Panc1 (cell line): ENCODE results near the gene FHIT. TPM values are rescaled to one million over a fixed set of nuclear protein-coding genes. Genes with fewer than 3 reads are reported as not detected.

Experiments used
- ATAC-seq: fragments of 200-7000 bp; cut with Tn5 transposase; 2 replicates; pipeline ENCODE4 v1.9.1; 2020; ENCODE audit warnings: mild to moderate bottlenecking, moderate library complexity
- BruUV-seq: library from RNA; stranded (reverse); fragments of 400-500 nt; replicated peaks from 2 replicates; lab custom pipeline; 2021; lab: Mats Ljungman, UMichigan
- CTCF ChIA-PET: fragments of 300-600 bp; sonication (Branson Sonifier 250); formaldehyde crosslinking; loops from one replicate; lab custom pipeline; 2022; ENCODE audit warnings: antibody characterized with exemption; lab: Charles Lee
- POLR2A ChIA-PET: fragments of 300-600 bp; sonication (Branson Sonifier 250); formaldehyde crosslinking; loops from one replicate; lab custom pipeline; 2022; ENCODE audit warnings: antibody characterized with exemption; lab: Charles Lee
- DNase-seq: peaks from one replicate; pipeline ENCODE4 v3.0.0-alpha.2; 2010; ENCODE audit warnings: low read depth, low spot score
- H3K27ac ChIP-seq: 2 replicates; pipeline ENCODE4 v1.5.1; 2011; ENCODE audit warnings: mild to moderate bottlenecking, low read length, inconsistent platforms
- H3K27me3 ChIP-seq: fragments of 200-500 bp; sonication (Bioruptor generic); 2 replicates; pipeline ENCODE4 v1.6.0; 2014; ENCODE audit warnings: low read length, inconsistent platforms; ENCODE audit not compliant: control insufficient read depth, insufficient read depth
- H3K36me3 ChIP-seq: fragments of 200-500 bp; sonication (Bioruptor generic); 2 replicates; pipeline ENCODE4 v1.5.1; 2014; ENCODE audit warnings: inconsistent platforms, mild to moderate bottlenecking, low read length, moderate library complexity; ENCODE audit not compliant: control insufficient read depth, insufficient read depth
- H3K4me1 ChIP-seq: 2 replicates; pipeline ENCODE4 v1.5.1; 2011; ENCODE audit warnings: inconsistent platforms, mild to moderate bottlenecking, low read length, moderate library complexity; ENCODE audit not compliant: control insufficient read depth, insufficient read depth
- H3K4me3 ChIP-seq, 2 experiments: 2 replicates each; pipeline ENCODE4 v1.5.1; 2011 to 2012; ENCODE audit warnings: low read depth in 2 of 2, low read length in 2 of 2, mild to moderate bottlenecking in 2 of 2, inconsistent platforms in 1 of 2, moderate library complexity in 1 of 2
- H3K9me3 ChIP-seq: fragments of 200-500 bp; sonication (Bioruptor generic); 2 replicates; pipeline ENCODE4 v1.5.1; 2014; ENCODE audit warnings: low read depth, mild to moderate bottlenecking, inconsistent platforms, low read length, moderate library complexity; ENCODE audit not compliant: control insufficient read depth, insufficient read depth
- CTCF ChIP-seq: fragments of 450-650 bp; IDR thresholded peaks from 2 replicates; pipeline ENCODE4 v1.5.1; 2017; ENCODE audit warnings: mild to moderate bottlenecking
- POLR2AphosphoS5 ChIP-seq: IDR thresholded peaks from 2 replicates; pipeline ENCODE4 v1.6.1; 2012; ENCODE audit warnings: mild to moderate bottlenecking, low read depth, low read length, moderate library complexity
- REST ChIP-seq, 2 experiments: IDR thresholded peaks; 2 replicates each; pipeline ENCODE4 v1.6.1; 2011 to 2012; ENCODE audit warnings: low read depth in 2 of 2, control low read depth in 1 of 2, low read length in 1 of 2, mild to moderate bottlenecking in 1 of 2, moderate library complexity in 1 of 2; ENCODE audit not compliant: insufficient read depth in 1 of 2
- SIN3A ChIP-seq: IDR thresholded peaks from 2 replicates; pipeline ENCODE4 v1.6.1; 2012; ENCODE audit warnings: low read depth, mild to moderate bottlenecking, low read length, moderate library complexity, borderline replicate concordance; ENCODE audit not compliant: insufficient read depth
- TCF7L2 ChIP-seq: IDR thresholded peaks from 2 replicates; pipeline ENCODE4 v1.6.1; 2011; ENCODE audit warnings: mild to moderate bottlenecking, low read depth, low read length, inconsistent platforms
- in situ Hi-C: cut with HindIII; loops from 2 replicates; pipeline ENCODE4 v1.10.0; 2016; ENCODE audit warnings: low sequenced_read_pairs, low pct_unique_long_range_greater_than_20kb
- intact Hi-C: fragments of 100-400 bp; cut with micrococcal nuclease; formaldehyde crosslinking; loops from one replicate; pipeline ENCODE4 v1.10.0; 2022; ENCODE audit not compliant: unreplicated experiment
- total RNA-seq: library from RNA; stranded (reverse); gene quantifications from one replicate; pipeline ENCODE4 v1.2.1, GENCODE V29; 2021; ENCODE audit not compliant: unreplicated experiment

Gene FHIT
- total RNA-seq, 1 experiment from 2014 or later: 2.2 TPM

- DNase-seq (no peak), ATAC-seq (no peak)
- ChIA-PET POLR2A (no interaction called here), CTCF (no interaction called here)
- no peak overlapping the region for H3K4me3 ChIP-seq
- TF ChIP-seq REST (IDR thresholded peaks at IDR 0.05; ENCODE audit: insufficient read depth in 1 of 2, low read depth in 2 of 2, low read length in 1 of 2): no peak
- no peak for TF ChIP-seq TCF7L2
- no peak for TF ChIP-seq CTCF
- no peak for TF ChIP-seq POLR2AphosphoS5
- no peak for TF ChIP-seq SIN3A
- H3K27me3 ChIP-seq: no peaks in the 10 kb centered on the region
- in situ Hi-C loops (no loop called here), intact Hi-C loops (no loop called here)
- no TSS peak for BruUV-seq
- no peaks in the 10 kb centered on the region for H3K9me3 ChIP-seq
- H3K36me3 ChIP-seq: no peaks in the 10 kb centered on the region
- H3K4me1 ChIP-seq: no peaks in the 10 kb centered on the region
- no peak overlapping the region for H3K27ac ChIP-seq
These were observed 988.7 kb downstream of the FHIT start for GRCh38 chr3:60262546-60262945.

- Histone ChIP-seq H3K27me3 (no peaks in the 10 kb centered on the region), H3K4me3 (no peak overlapping the region), H3K36me3 (no peaks in the 10 kb centered on the region), H3K9me3 (no peaks in the 10 kb centered on the region), H3K27ac (no peak overlapping the region), H3K4me1 (no peaks in the 10 kb centered on the region)
- TF ChIP-seq TCF7L2 (no peak), SIN3A (no peak), POLR2AphosphoS5 (no peak), CTCF (no peak), REST (IDR thresholded peaks at IDR 0.05; ENCODE audit: insufficient read depth in 1 of 2, low read depth in 2 of 2, low read length in 1 of 2) (no peak)
- no peak for ATAC-seq
- CTCF ChIA-PET: no interaction called here
- POLR2A ChIA-PET: no interaction called here
- in situ Hi-C loops (no loop called here), intact Hi-C loops (no loop called here)
- no peak for DNase-seq
- BruUV-seq: no TSS peak
These were observed 990.7 kb downstream of the FHIT start for GRCh38 chr3:60260546-60260945.
